CD4-positive, alpha-beta T cell treated with Interleukin-12 subunit alpha and Interleukin-12 subunit beta, for 1 hour (primary cell): Measurements from ENCODE around the gene STK39.
"Not testable (repeated sequence)": the region's sequence is repeated elsewhere in the genome, so short reads cannot be mapped to it uniquely, and the experiment has no call there.

Source experiments
- DNase-seq: peaks from one replicate; pipeline ENCODE4 v3.0.0-alpha.2; 2020

Gene STK39

GRCh38 chr2:168247341-168248261 lies at the start of gene STK39:
Gene STK39 (minus strand): TSS chr2:168247595. CDS start chr2:168247435, 160 bp downstream.
- peak; percentile 84 for DNase-seq

GRCh38 chr2:168295051-168295450 lies 47.7 kb upstream of the STK39 start:
- no peak for DNase-seq

DNA sequence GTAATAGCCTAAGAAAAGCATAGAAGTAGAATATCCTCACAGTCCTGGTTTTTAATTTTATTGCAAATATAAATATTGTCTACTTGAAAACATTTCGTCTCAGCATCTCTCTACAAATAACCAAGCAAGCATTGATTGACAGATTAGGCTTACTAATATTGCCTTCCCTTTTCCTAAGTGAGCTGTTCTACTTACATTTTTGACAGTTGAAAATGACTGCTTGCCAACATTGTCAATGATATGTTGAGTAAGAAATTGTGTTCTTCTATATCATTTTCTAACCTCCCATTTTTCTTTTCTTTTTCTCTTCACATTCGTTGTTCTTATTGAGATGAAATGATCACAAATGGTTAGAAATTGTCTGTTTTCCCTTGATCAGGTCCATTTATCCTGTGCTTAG lies 47.0 kb upstream of the STK39 start:
- DNase-seq = no peak

DNA sequence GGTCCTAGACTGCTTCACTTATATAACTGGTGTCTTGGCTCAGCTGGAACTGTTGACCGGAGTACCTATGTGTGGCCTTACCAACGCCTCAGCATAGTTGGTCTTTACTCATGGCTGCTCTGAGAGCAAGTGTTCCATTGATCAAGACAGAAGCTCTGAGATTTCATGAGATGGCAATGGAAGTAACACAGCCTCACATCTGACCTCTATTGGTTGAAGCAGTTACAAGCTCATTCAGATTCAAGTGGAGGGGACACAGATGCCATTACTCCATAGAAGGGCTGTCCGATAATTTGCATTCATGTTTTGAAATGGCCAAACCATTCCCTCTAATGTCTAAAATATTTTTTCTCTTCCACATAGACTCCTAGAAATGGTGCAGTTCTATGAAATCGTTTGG lies 46.4 kb upstream of the STK39 start:
- no peak for DNase-seq

DNA sequence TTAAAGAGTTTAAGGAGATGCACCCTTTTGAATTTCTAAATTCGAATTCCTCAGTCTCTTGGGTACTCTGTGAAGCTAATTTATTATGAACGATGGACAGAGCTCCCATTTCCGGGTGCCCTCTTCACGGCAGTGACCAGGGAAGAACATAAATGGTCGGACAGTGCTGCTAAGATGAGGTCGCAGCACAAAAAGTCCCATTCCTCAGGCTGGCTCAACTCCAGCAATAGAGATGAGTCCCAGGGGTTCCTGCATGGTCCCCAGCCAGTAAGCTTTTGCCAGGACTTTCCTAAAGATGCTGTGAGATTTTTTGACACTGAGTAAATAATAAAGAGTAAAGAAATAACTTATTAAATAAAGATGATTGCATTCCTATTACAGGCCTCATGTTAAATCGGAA lies 43.0 kb upstream of the STK39 start:
- no peak for DNase-seq

DNA sequence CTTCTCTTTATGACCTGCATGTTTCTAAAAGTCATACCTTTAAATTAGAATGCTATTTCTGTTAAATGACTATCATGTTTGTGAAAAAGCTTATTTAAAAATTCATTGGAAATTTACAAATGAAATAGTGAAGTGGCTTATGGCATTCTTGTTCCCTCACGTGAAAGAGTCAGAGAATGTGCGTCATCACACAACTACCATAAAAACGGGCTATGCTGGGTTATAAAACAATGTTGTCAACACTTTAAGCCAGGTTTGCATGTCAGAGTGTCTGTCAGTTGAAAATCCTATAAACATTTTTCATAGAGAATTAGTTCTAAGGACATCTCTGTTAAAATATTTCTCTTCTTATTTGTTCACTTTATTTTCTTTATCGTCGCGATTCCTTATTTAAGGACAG lies 42.5 kb upstream of the STK39 start:
- DNase-seq = no peak

DNA sequence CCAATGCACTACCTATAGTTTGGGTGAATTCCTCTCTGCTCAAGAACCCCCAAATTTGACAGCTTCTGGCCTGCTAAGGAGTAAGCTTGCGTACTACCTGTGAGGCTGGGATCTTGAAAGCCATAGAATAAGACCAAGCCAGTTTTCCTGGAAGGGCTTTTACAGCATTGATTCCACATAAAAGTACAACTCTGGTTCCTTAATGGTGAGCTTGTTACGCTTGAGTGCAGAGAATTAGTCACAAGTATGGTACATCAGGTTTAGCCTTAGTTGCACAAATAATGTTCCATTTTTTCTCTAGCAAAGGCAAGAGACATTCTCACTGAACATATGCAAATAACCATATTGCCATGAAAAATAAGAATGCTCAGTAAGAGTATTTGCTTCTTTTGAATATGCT lies 39.1 kb upstream of the STK39 start:
- DNase-seq = no peak

- no peak for DNase-seq
Measured at GRCh38 chr2:168278424-168278888, 31.1 kb upstream of the STK39 start.

DNA sequence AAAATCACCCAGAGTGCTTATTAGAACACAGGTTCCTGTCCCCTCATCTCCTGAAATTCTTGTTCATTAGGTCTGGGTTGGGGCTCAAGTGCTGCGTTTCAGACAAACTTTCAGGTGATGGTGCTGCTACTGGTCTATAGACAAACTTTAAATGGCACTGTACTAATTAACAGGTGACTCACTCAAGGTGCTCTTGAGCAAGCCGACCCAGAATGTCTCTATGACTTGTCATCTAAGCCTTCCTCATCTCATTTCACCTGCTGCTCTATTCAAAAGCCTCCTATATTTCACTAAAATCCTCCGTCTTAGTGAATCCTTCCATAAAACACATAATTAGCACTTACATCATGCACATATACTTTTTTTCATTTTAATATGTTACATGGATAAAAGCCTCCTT lies 29.9 kb upstream of the STK39 start:
- DNase-seq = no peak

DNA sequence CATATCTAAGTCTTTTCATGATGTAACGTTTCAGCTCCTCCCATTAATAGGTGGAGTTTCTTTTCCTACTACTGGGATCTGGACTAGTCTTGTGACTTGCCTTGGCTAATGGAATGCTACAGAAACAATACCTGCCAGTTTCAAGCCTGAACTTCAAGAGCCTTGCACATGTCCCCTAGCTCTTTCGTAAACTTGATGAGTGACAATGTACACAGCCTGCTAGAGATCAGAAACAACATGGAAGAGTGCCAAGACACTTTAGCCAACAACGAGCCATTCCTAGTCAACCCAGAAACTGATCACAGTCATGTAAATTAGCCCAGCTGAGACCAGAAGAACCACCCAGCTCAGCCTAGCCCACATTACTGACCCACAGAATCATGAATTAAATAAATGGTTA lies 24.8 kb upstream of the STK39 start:
- DNase-seq = no peak

DNA sequence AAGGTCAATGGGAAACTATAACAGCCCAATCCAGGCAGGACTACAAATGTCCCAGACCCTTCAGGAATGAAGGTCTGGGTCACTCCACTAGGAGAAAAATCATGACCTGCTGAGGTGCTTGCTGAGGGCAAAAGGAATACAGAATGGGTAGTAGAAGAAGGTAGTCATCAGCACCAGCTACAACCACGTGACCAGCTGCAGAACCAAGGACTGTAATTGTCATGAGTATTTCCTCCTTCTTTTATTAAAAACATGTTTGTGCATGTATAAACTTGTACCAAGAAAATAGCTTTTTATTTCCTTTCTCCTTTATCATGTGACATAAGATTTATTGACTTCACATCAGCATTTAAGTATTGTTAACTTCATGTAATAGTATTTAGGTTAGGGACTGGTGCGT lies 15.5 kb upstream of the STK39 start:
- DNase-seq = not testable (repeated sequence)

- no peak for DNase-seq
Measured at GRCh38 chr2:168256448-168256847, 9.1 kb upstream of the STK39 start.

DNA sequence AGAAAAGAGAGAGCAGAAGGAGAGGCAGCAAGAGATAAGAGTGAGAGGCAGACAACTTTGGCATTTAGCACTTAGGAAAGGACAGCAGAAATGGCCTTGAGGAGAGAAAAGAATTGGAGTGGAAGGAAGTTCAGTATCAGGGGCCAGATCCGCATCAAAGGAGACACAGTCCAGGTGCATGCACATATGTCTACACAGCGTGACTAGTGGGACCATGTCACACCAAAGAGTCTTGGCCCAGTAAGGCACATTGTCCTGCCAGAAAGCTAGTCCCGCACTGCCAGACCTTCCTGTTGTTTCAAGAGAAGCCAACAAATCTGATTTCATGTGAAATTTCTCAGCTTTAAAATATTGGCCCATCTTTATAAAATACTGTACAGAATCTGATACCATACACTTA lies 8.5 kb upstream of the STK39 start:
- DNase-seq = no peak

DNA sequence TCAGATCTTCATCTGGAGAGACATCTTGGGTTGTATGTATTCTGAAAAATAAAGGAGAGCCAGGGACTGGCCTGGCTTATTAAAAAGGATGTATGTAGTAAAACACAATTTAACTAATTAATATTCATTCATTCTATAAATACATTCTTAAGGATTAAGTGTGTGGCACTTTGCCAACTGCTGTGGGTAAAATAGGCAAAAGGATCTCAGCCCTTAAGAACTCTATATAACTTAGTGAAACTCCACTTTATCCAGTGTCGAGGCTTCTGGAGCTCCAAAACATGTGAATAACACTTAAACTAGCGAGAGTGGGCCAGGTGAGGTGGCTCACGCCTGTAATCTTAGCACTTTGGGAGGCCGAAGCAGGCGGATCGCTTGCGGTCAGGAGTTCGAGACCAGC lies 7.7 kb upstream of the STK39 start:
- no peak for DNase-seq

GRCh38 chr2:168254158-168254935 lies 7.0 kb upstream of the STK39 start:
- DNase-seq = no peak

GRCh38 chr2:168253379-168253778 lies 6.0 kb upstream of the STK39 start:
- DNase-seq = no peak

- no peak for DNase-seq
Measured at GRCh38 chr2:168252976-168253375, 5.6 kb upstream of the STK39 start.

DNA sequence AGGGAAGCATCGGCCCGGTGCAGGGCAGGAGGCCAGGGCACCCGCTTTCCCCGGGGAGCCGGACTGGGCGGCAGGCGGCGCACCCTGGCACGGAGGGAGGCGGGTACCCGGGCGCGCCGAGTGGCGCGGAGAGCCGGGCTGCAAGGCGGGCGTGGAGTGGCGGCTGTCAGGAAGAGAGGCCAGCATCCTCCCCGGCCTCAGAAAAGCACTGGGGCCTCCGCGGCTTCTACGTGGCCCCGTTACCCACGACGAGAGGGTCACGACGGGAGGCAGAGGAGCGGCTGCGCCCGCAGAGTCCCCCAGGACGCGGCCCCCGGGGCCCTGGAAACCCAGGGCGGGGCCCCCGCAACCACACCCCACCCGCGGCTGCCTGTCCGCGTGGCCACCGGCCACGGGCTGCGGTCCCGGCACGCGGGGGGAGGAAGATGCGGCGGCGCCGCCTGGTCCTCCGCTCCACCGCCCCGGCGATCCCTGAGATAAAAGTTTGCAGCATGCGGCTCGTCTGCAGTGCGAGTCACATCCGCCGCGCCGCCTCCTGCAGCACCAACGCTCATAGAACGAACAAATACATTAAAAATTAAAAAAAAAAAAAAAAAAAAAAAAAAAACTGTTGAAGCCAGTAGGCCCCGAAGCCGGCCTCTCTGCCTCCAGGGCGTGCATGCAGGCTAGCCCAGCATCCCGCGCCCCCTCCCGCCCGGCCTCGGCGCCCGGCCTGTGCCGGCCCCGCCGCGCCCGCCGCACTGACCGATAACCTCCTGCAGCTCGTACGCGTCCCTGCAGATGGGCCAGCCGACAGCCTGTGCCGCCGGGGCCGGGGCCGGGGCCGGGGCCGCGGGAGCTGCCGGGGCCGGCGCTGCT lies 683 bp downstream of the STK39 start:
- peak; percentile 85 for DNase-seq

- DNase-seq = no peak
Measured at GRCh38 chr2:168246072-168246482, 1.3 kb downstream of the STK39 start.

DNA sequence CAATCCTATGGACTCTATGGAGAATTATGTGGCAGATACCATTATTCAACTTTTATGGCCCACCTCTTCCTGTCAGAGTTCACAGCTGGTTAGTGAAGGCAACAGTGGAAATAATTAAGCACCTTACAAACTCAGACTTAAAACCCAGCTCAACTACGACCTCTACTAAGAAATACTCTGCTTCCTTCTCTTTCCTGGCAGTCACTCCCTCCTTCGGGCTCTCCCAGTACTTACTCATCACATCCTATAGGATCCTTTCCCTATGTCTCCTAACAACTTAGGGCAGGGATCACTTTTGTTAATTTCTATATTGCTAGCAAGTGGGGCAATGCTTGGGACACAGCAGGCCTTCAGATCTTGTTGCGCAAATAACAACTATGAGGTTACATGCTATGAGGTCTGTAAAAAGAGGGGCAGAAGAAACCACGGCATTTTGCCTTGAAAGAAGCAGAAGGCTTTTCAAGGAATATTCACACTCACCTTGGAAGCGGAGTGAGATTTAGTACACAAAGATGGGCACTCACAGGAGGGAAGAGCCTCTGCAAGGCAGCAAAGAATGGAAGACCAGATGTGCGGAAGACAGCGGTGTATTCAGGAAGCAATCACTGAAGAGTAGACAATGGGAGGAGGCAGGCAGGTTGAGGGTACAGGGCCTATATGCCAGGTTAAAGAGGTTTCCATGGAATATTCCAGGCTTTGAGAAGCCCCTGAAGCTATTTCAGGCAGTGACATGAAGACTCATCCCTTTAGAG lies 2.1 kb downstream of the STK39 start:
- DNase-seq = no peak

GRCh38 chr2:168244318-168244717 lies 3.1 kb downstream of the STK39 start:
- peak; percentile 48 for DNase-seq

DNA sequence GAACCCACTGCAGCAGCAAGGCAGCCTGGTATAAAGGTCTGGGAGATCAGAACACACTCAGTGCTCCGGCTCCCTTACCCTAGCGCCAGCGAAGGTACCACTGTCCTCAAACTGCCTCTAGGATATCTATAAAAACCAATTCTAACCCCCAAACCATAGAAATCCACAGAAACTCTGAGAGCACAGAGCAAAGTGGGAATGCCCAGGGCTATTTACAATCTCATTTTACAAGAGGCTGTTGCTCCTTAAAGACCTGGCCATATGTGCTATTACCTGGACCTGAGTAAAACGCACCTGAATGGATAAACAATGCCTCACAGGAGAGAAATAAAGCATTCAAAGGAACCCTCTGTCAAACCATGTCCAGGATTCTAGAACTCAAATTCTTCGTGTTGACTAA lies 4.3 kb downstream of the STK39 start:
- no peak for DNase-seq
